ENCODE measurements around the gene AIG1.
"Not testable (repeated sequence)": the region's sequence is repeated elsewhere in the genome, so short reads cannot be mapped to it uniquely, and the experiment has no call there.

Gene AIG1

DNA sequence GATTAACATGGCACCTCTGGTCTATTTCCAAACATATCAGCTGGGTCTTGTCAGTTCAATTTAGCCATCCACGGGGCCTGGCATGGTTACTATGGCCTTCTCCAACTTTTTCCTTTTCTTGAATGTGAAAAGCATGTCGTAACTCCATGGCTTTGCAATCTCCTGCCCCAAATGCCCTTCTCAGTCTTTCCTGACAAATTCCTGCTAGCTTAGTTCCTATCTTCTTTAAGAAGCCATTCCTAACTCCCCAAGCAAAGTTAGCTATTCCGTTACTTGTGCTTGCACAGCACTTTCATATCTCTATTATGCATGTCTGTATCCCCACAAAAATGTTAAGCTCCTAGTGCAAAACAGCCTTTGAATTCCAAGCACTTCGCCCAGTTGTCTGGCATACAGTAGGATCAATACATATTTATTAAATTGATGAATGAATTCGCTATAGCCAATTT lies 105.6 kb downstream of the AIG1 start:
- no peak for DNase-seq (ENCODE audit: low read depth)

GRCh38 chr6:143167224-143167623 lies 106.5 kb downstream of the AIG1 start:
- DNase-seq (ENCODE audit: low read depth), result no peak

GRCh38 chr6:143168396-143168816 lies 107.7 kb downstream of the AIG1 start:
- not testable (repeated sequence) for DNase-seq (ENCODE audit: low read depth)

DNA sequence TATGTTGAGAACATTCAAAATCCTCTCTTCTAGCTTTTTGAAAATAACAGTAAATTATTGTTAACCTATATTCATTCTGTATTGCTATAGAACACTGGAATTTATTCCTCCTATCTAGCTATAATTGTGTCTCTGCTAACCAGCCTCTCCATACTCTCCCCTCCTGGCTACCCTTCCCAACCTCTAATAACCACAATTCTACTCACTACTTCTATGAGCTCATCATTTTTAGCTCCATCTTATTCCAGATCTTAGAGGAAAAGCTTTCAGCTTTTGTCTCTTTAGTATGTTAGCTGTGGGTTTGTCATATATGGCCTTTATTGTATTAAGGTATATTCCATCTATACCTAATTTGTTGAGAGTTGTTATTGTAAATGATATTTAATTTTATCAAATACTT lies 108.8 kb downstream of the AIG1 start:
- DNase-seq (ENCODE audit: low read depth), result no peak

- DNase-seq (ENCODE audit: low read depth), result no peak
Observed at GRCh38 chr6:143174516-143174915, 113.8 kb downstream of the AIG1 start.

DNA sequence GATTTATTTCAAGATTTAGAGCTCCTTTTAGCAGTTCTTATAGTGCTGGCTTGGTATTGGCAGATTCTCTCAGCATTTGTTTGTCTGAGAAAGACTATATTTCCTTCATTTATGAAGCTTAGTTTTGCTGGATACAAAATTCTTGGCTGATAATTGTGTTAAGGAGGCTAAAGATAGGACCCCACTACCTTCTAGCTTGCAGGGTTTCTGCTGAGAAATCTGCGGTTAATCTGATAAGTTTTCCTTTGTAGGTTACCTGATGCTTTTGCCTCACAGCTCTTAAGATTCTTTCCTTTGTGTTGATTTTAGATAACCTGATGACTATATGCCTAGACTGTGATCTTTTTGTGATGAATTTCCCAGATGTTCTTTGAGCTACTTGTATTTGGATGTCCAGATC lies 114.3 kb downstream of the AIG1 start:
- no peak for DNase-seq (ENCODE audit: low read depth)

DNA sequence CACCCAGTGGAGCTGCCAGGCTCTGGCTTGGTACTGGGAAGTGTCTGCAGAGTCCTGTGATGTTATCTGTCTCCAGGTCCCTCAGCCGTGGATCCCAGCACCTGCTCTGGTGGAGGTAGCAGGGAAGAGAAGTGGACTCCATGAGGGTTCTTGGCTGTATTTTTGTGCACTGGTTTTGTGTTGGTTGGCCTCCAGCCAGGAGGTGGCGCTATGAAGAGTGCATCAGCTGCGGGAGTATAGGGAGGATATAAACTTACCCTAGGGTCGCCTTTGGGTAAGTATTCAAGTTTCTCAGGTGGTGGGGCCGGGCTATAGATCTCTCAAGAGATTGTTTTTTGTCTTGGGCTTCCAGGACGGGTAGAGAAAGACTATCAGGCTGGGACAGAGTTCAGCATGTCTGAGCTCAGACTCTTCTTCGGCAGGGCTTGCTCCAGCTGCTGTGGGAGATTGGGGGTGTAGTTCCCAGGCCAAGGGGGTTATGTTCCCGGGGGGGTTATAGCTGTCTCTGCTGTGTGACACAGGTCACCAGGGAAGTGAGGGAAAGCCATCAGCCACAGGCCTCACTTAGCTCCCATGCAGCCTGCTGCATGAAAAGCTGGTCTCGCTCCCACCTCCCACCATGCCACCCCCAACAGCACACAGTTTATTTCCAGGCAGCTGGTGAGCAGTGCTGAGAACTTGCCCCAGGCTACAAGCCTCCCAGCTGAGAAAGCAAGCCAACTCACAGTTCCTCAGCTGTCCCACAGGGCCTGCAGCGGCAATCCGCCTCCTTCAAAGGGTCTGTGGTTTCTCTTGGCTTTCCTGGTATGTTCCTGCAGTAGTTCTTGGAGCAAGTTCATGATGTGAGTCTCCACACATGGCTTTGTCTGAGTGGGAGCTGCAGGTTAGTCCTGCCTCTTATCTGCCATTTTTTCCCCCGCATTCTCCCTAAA lies 115.7 kb downstream of the AIG1 start:
- DNase-seq (ENCODE audit: low read depth), result peak; percentile 82

DNA sequence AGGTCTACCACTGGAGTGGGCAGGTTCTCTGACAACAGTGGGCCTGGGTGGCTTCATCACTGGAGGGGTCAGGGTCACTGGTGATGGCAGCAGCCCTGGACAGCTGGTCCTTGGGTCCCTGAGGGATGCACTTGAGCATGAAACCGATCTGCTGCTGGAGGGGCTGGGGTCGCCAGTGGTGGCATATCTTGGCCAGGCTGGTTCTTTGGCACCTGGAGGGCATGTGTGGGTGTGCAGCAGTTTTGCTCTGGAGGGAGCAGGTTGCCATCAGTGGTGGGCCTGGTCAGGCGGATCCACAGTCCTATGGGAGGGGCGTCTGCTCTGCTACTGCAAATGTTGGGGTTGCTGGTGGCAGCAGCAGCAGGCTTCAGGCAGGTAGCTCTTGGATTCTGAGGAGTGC lies 117.0 kb downstream of the AIG1 start:
- DNase-seq (ENCODE audit: low read depth), result no peak

- DNase-seq (ENCODE audit: low read depth), result no peak
Observed at GRCh38 chr6:143179096-143179495, 118.4 kb downstream of the AIG1 start.

DNA sequence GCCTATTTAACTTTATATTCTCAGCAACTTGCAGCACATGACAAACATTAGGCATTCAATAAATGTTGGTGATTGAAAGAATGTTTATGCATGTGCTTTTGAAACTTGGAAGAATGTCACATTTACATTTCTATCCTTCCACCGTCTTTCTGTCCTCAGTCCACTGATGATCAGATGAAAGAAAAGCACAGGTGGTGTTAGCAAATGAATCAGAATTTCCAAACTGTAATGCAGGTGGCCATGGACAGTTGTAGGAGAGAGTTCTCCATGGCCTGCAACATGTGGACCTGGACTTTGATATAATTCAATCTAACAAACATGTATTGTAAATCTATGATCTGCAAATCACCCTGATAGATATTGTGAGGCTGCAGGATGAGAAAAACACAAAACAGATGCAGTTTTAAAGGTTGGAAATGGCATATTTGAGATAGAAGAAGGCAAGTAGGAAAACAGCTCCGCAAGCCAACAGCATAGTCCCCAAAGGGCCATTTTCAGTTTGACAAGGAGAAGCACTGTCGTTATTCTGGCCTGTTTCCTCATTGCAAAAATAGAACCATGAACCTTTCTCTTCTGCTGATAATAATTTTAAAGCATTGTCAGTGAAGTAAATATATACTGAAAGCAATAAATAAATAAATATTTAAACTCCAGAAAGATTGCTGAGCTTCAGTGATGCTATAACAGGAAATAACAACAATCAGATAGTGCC lies 119.4 kb downstream of the AIG1 start:
- no peak for DNase-seq (ENCODE audit: low read depth)

GRCh38 chr6:143180826-143181225 lies 120.1 kb downstream of the AIG1 start:
- DNase-seq (ENCODE audit: low read depth), result no peak

GRCh38 chr6:143183666-143184065 lies 123.0 kb downstream of the AIG1 start:
- no peak for DNase-seq (ENCODE audit: low read depth)

DNA sequence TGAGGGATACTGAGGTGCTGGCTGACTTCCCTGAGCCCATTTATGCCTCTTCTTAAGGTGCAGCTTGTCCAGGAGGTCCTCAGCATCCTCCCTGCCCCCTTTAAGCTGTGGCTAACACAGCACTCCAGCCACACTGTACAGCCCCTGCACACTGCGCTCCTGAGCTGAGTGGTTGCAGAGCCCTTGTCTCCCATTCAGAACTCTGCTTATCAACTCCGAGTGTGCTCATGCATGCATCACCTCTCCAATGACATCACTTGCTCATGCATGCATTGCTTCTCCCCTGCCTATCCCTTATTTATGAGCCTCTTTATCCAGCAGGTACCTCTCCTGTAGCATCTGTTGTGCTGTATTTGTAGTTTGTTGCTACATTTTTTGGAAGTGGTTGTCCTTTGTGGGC lies 124.6 kb downstream of the AIG1 start:
- DNase-seq (ENCODE audit: low read depth), result no peak

GRCh38 chr6:143187238-143187923 lies 126.7 kb downstream of the AIG1 start:
- peak; percentile 96 for DNase-seq (ENCODE audit: low read depth)

- no peak for DNase-seq (ENCODE audit: low read depth)
Observed at GRCh38 chr6:143188292-143188691, 127.6 kb downstream of the AIG1 start.

DNA sequence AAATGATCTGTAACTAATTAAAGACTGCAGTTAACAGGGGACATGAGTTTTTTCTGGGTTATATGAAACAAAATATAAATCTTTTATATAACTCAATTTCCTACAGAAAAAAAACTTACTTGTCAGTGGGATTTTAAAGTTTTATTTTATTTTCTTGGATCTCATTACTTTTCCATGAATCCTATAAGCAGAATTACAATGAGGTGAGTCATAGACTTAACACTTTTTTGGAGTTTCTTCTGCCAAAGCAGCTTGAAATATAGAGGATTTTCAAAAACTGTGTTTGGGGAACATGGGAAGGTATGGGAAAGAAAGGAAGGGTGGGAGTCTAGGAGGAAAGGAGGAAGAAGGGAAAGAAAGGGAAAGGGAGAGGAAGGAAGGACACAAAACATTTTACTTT lies 130.7 kb downstream of the AIG1 start:
- DNase-seq (ENCODE audit: low read depth), result no peak

- no peak for DNase-seq (ENCODE audit: low read depth)
Observed at GRCh38 chr6:143192766-143193165, 132.1 kb downstream of the AIG1 start.

DNA sequence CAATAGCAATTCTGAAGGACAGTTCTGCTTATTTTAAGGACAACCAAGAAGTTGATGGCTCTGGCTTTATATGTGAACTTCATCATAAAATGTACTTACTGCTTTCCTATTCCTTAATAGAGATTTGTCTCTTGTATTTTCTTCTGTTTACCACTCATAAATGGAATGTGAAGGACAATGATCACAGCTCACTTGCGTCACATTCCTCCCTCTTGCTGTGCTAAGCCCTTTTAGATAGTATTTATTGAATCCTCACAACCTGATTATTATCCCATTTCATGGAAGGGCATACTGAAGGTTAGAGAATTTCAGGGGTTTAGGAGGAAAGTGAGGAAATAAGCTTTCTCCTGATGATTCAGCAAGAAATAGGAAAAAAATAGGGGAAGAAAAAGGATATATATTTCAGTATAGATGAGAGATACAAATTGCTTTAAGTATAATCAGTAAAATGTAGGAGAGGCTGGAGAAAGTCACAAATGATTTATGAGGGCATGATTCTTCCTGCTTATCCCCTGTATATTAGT lies 132.9 kb downstream of the AIG1 start:
- DNase-seq (ENCODE audit: low read depth), result no peak

- DNase-seq (ENCODE audit: low read depth), result no peak
Observed at GRCh38 chr6:143194095-143194589, 133.5 kb downstream of the AIG1 start.

DNA sequence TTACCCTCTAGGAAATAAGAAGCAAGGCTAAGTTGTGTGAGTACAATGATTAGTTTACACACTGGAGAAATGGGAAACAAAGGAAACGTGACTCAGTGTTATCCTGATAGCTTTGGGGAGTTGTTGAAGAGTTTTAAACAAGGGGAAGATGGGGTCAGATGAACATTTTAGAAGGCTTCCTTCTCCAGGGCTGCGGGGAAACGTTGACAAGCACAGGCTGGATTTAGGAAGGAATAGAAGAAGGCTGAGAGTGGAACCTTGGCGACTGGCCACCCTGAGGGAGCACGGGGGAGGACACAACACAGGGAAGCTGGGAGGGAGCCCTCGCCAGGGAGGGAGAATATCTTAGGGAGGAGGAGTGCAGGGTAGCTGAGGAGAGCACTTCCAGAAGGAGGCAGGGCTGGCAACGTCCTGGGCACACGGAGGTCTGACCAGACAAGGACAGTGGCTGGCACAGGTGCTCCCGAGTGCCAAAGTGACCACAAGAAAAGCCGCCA lies 134.7 kb downstream of the AIG1 start:
- no peak for DNase-seq (ENCODE audit: low read depth)

GRCh38 chr6:143196525-143197225 lies 136.0 kb downstream of the AIG1 start:
- DNase-seq (ENCODE audit: low read depth), result no peak
